Measurements from ENCODE around the gene TBC1D19.

The TBC1D19 gene

DNA sequence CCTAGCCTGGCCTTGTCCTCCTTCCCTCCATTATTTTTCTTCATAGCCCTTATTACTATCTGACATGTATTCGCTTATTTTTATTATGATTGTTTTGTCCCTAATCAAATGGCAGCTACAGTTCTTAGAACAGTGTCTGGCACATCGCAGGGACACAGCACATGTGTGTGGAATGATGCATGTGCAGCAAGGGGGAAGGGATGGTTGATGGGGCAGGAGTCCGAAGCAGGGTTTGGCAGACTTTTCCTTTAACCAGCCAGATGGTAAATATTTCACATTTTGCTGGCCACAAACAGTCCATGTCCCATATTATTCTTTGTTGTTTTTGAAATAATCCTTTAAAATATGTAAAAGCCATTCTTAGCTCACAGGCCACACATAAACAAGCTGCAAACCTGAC, 148.5 kb downstream of the TBC1D19 start:
- DNase-seq (ENCODE audit: low read depth): no peak

DNA sequence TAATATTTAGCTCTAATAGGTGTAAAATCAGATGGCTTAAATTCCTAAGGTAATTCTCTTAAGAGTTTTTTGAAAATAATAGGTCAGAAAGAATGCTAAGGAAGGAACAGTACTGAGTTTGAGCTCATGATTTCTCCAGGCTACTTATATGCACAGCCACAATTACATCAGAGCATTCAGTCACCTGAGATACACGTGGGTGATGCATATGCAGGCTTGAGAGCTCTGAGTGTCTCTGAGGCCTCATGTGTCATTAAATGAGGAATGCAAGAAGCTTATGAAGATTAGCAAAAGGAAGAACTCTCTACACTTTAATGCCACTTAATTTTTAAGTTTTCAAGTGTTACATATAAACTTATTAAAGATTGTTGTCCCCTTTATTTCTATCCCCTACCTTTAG, 152.7 kb downstream of the TBC1D19 start:
- no peak for DNase-seq (ENCODE audit: low read depth)

DNA sequence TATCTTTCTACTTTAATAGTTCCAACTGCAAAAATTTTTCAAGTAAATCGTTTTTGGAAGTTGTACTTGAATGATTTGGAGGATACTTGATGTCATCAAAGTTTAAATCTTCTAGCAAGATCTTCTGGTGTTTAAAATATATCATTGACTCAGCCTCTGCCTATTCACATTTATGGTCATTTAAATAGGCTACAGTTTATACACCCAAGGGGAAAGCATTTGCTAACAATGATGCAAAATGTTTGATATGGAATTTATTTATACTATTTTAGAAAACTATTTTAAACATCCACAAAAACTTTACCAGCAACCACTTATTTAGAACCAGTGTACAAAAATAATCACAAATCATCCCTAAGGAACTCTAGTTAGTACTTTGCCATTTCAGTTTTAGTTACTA, 153.5 kb downstream of the TBC1D19 start:
- DNase-seq (ENCODE audit: low read depth): no peak

DNA sequence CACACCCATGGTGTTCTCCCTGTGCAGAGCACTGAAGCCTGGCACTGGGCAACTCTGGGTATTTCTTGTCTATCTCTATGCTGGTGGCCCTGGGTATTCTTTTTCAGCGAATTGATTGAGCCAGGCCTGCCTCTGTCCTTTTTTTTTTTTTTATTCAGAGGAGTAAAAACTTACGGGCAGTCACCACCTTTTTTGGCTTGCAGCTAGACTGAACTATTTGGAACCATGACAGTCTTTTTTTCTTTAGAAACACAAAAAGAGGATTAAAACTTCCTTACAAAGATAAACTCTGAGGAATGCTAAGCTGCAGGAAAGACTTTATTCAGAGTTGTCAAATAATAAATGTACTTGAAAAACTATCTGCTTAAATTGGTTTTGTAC, 157.6 kb downstream of the TBC1D19 start:
- DNase-seq (ENCODE audit: low read depth): no peak

DNA sequence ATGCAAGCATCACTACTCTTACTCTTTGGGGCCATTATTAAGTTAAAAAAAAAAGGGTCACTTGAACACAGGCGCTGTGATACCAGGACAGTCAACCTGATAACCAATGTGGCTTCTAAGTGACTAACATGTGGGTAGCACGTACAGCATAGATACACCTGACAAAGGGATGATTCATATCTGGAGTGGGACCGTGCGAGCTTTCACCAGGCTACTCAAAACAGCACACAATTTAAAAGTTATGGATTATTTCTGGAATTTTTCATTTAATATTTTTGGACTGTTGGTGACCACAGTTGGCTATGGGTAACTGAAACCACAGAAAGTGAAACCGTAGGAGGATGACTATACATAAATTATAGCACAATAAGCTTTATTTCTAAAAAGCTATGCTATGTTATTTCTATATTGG, 162.9 kb downstream of the TBC1D19 start:
- DNase-seq (ENCODE audit: low read depth): no peak

DNA sequence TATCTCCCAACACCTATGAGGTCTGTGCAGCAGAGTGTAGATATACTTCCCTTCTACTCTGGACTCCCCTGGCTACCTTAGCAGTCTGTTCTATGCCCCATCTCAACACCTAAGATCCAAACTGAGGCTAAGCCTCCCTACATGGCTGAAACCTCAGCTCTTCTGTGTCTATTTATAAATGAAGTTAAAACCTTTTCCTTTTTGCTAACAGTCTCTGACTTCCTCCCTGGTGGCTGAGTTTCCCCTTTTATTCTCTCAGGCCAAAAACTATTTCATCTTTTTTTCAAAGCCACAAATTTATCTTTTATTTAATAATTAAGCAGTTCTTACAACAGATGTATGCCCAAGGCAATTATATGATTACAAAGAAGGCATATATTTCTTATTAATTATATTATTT, 164.9 kb downstream of the TBC1D19 start:
- no peak for DNase-seq (ENCODE audit: low read depth)

DNA sequence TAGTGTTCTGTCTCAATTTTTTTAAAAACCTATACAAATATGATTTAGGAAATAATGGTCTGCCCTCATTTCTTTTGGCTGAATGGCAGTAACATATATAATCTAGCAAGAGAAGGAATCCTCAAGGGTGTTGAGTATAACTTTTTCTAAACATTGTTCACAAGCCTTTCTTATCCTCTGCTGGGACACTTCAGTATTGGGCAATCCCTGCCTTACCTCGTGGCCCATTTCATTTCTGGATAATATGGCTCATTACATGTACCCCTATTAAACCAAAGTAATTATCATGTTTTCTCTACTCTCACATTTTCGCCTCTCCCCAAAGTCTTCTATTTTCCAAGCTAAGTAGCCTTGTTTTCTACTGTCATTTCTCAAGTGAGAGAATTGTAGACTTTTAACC, 166.0 kb downstream of the TBC1D19 start:
- no peak for DNase-seq (ENCODE audit: low read depth)

DNA sequence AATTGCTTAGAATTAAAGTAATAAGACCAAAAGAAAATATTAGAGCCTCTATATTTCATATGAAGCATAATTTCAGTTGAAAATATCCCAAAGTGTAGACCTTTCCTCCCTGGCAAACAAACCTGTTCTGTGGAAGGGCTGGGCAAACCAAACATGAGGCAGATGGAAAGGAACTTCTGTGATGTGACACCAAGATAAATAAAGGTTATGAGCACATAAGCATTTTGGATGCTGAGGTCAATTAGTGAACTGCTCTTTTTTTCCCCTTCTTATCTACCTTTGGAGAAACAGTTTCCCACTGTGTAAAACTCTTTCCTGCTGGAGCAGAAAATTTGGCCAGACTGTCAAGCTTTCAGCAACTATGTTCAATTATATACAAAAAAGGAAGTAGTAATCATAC, 167.1 kb downstream of the TBC1D19 start:
- DNase-seq (ENCODE audit: low read depth): no peak

DNA sequence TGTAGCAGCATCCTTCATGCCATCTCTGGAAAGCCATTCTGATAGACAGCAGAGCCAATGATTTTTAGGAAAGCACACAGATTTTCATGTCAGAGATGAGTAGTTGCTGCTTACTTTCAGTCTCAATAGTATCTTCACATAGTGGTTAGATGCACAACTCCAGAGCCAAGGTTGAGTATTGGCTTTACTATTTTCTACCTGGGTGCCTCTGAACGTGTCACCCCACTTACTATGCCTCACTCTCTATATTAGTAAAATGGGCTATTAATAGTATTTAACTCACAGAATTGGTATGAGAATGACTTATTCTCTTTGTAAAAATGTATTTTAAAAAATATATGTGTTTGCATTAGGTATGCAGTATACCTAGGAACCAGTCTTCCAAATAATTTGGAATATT, 168.0 kb downstream of the TBC1D19 start:
- no peak for DNase-seq (ENCODE audit: low read depth)

DNA sequence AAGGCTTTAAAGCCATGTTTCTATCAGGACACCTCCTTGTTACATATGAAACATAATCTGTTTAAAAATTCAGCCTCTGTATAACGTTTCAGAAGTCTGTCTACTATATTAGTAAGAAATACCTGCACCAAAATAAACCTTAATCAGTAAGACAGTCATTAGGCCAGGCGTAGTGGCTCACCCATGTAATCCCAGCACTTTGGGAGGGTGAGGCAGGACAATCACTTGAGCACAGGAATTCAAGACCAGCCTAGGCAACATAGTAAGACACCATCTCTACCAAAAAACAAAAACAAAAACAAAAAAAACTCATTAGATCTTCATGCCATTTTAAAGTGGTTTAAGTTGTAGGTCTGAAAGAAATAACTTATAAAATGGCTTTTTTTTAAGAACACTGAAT, 169.3 kb downstream of the TBC1D19 start:
- DNase-seq (ENCODE audit: low read depth): no peak

DNA sequence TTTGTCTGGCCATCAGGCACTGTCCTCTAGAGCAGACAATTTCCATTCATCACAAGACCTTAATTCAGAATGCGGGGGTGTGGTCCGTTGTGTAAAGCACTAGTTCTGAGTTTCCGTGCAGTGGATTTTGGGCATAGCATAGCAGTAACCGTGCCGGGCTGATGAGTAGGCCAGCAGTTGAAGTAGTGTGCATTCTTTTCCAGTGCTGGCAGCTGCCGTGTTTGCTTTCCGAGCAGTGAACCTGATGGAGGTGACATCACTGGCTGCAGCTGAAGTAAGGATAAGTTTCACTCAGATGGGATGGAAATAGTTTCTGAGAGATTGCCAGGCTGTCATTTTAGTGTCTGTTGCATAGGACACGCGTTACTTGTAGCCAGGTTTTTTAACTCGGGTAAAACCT, 169.7 kb downstream of the TBC1D19 start:
- DNase-seq (ENCODE audit: low read depth): no peak

DNA sequence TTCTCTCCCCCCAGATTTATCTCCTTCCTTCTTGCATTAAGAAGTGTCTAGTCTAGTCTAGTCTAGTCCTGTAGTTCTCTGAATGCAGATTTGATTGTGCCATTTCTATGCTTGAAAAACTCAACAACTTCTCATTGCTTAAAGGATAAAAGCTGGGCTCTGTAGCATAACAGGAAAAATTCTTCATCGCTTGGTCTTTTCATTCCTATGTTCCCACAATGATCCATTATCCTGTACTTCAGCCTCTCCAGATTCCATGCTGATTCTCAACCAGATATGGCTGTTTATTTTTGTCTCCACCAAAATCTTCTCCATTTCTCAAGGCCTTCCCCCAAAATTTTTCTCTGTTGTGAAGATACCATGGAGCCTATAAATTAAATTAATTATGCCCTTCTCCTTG, 173.9 kb downstream of the TBC1D19 start:
- DNase-seq (ENCODE audit: low read depth): no peak

DNA sequence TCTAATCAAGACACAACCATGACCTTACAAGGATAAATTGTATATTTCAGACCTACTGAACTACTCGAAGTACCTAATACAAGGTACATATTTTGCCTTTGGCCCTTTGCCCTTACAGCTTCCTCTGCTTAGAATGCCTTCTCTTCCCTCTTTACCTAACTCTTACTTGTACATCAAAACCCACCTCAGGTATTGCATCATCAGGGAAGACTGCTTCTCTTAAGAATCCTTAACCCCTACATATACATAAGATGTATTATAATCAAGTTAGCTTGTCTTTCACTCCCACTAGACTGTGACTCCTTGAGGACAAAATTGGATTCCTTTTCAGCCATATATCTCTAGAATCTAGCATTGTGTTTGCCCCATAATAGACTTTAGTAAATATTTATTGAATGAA, 175.0 kb downstream of the TBC1D19 start:
- no peak for DNase-seq (ENCODE audit: low read depth)

DNA sequence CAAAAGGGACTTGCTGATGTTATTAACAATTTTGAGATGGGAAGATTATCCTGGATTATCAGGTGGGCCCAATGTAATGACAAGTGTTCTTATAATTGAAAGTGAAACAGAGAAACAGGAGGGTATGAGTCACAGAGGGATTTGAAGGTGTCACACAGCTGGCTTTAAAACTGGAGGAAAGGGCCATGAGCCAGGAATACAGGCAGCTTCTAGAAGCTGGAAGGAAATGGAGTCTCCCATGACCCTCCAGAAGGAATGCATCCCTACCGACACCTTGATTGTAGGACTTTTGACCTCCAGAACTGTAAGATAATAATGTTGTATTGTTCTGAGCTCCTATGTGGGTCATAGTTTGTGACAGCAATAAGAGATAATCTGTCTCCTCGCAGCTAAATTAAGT, 178.8 kb downstream of the TBC1D19 start:
- no peak for DNase-seq (ENCODE audit: low read depth)

DNA sequence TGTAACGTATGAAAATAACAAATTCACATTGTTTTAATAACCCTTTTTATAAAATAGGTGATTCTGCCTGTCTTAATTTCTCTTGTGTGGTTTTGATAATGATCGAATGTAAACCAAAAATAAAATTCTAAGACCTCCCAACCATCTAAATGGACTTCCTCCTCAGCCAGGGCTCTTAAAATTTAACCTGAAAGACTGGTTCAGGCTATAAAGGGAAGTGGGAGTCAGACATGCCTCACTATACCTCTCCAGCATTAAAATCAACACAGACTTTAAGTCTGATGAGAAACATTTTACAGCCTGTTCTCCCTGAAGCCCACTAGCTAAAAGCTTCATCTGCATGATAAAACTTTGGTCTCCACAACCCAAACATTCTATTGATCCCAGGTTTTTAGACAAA, 179.2 kb downstream of the TBC1D19 start:
- DNase-seq (ENCODE audit: low read depth): no peak

DNA sequence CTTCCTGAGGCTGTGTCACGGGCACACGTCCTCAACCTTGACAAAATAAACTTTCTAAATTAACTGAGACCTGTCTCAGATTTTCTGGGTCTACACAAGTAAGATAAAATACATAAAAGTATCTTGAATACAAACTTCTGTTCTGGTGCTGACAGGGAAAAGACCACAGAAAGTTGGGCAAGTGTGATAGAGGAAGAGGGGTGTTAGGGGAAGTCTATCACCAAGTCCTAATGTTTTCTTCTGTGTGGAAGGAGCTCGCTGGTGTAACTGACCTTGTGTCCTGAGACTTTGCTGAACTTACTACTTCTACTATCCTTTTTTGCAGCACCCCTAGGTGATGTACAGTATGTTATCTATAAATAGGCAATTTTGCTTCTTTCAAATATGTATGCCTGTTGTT, 179.8 kb downstream of the TBC1D19 start:
- no peak for DNase-seq (ENCODE audit: low read depth)

DNA sequence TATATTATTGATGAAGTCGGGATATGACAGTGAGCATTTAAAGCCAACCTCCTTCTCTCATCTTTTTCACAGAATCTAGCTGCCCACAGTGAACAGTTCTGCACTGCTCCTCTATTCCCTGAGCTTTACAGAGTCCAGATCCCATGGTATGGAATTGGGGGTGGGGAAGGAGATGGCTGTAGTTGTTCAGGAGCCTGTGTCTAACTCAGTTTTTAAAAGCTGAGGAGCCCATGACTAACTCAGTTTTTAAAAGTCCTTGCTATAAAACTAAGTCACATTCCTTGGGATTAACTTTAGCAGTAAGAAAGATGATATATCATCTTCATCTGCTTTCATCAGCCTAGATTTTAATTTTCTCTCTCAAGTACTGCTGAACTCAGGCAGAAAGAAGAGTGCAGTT, 180.3 kb downstream of the TBC1D19 start:
- DNase-seq (ENCODE audit: low read depth): no peak

DNA sequence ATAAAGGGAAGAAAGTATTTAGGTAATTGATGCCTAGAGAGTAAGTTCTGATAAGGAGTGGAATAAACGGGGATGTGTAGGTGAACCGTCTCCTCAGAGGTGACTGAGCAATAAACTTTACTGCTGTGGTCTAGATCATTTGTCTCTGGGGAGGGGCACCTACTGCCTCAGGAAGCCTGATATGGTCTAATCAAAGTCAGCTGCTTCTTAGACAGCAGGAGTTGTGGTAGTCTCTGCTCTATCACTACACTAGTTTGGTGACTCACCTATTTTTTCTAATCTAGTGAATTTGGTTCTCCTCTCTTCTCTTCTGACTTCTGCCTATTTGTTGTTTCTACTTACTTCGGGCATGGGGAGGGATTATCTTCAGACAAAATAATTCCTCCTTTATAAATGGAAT, 181.6 kb downstream of the TBC1D19 start:
- no peak for DNase-seq (ENCODE audit: low read depth)

DNA sequence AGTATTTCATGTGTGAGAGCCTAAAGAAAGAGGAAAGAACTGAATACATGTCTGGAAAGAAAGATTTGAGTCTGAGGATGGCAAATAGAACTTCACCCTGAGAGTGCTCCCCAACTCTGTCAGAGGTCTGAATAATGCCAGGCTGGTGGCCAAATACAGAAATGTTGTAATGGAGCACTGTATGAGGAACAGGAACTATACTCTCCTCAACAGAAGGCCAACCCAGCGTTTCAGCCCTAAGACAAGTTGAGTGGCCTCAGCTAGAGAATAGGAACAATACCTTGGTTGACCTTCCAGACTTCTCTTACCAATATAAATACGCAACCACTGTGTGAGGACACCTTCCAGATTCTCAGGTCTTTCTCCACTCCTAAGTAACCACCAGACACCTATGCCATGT, 182.3 kb downstream of the TBC1D19 start:
- no peak for DNase-seq (ENCODE audit: low read depth)

DNA sequence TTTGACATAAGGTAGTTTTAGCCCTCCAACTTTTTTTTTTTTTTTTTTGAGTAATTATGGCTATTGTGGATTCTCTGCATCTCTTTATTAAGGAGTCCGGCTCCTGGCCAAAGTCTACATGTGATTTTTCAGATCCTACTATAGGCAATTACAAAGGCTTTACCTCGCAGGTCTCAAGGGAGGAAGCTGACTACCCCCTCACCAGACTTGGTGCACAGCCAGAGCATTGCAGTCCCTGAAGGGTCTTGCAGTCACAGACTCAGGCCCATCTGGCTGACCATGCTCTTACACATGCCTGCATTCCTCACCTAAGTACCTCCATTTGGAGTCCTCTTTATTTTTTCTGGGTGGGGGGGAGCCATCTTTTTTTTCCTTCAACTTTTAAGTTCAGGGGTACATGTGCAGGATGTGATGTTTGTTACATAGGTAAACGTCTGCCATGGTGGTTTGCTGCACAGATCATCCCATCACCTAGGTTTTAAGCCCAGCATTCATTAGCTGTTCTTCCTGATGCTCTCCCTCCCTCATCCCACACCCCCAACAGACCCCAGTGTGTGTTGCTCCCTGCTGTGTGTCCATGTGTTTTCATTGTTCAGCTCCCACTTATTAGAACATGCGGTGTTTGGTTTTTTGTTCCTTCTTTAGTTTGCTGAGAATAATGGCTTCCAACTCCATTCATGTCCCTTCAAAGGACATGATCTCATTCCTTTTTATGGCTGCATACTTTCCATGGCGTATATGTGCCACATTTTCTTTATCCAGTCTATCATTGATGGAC, 188.4 kb downstream of the TBC1D19 start:
- DNase-seq (ENCODE audit: low read depth): no peak

DNA sequence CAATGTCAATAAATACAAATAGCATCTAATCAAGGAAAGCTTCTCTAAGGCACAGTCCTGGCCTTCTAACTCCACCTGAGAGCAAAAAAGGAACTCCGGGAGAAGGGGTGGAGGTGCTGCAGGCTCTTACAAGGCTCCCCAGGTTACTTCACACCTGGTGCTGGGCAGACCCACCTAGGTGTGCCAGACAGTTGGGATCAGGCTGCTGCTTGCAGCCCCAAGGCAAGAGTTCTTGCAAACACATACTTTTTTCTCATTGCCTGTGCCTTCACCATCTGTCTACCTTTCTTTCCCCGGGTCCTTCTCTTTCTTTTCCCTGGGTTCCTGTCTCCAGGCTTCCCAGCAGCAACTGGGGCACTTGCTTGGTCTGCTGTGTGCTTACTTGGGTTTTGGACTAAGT, 195.3 kb downstream of the TBC1D19 start:
- DNase-seq (ENCODE audit: low read depth): no peak

DNA sequence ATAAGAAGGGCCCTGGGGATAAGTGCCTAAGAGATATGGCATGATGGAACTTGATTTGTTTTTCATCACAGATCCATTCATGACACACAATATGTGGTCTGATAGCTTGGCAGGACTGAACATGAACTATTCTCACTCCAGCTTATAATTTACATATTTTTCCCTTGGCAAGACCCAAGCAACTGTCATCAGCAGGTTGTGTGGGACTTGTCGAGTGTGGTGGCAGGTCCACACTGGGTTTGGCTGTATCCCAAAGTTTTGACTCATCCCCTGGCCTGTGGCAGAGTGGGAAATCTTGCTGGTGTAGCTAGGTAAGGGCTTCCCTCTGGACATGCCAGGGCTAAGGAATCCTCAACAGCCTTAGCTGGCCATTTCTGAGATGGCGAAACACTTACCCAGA, 195.8 kb downstream of the TBC1D19 start:
- DNase-seq (ENCODE audit: low read depth): no peak

DNA sequence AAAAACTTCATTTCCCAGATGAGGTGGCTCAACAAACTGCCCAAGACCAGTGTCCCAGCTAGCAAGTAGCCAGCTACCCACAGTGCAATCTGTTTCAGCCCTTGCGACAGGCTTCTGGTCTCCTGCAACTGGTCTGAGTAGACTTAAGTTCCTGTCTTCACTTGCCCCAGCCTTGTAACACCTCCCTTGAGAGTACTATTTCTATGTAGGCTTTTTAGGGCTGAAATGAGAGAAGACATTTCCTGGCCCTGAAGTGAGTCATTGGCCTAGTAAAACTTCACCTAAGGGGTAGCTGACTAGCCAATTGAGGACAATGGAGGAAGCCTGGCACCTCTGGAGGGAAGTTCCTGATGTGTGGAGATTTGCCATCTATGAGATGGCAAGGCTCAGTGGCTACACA, 196.7 kb downstream of the TBC1D19 start:
- DNase-seq (ENCODE audit: low read depth): no peak

DNA sequence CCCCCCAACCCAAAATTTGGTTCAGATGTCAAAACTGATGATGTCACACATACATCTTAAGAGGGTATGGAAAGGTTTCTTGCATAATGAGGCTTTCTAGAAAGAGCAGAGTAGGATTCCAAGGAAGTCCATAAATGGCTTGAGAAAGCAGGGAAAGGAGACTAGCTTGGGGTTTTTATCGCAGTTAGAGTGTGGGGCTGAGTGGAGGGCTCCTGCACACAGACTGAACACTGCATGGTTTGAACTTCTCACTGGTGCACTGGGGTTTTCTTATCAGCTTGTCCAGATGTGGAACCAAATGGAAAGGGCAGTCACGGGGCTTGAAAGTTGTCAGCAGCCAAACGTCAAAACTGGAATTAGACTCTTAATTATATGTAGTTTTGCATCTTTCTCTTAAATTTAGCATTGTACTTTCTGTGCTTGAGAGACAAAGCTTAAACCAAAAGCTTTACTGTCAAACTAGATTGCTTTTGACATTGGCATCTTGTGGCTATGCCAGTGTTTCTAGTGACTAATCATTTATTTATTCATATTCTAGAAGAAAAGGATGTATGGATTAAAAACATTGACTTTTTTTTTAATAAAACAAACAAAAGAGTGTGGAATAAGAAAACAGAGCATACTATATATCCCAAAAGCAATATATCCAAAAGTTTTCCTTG, 198.4 kb downstream of the TBC1D19 start:
- DNase-seq (ENCODE audit: low read depth): no peak

Measured in activated T-cell treated with anti-CD3 and anti-CD28 coated beads for 1 hour (primary cell).